Measurements from ENCODE around the gene ME3. TPM values are rescaled to one million over a fixed set of nuclear protein-coding genes. Genes with fewer than 3 reads are reported as not detected.
"Not testable (repeated sequence)": the region's sequence is repeated elsewhere in the genome, so short reads cannot be mapped to it uniquely, and the experiment has no call there.

The ME3 gene
- total RNA-seq, 1 experiment from 2014 or later, result 2.9 TPM

- Histone ChIP-seq H3K4me3 (no peak overlapping the region), H3K27me3 (replicated peaks) (no peaks in the 10 kb centered on the region), H3K36me3 (no peaks in the 10 kb centered on the region), H3K27ac (no peak overlapping the region), H3K4me1 (replicated peaks) (peaks cover 12% of the 10 kb centered on the region), H3K9me3 (replicated peaks) (no peaks in the 10 kb centered on the region)
- DNase-seq (ENCODE audit: low read depth in 1 of 2, low spot score in 2 of 2), result no peak
Observed at GRCh38 chr11:86553265-86553664, 119.2 kb downstream of the ME3 start.

- Histone ChIP-seq H3K36me3 (no peaks in the 10 kb centered on the region), H3K4me1 (replicated peaks) (peaks cover 12% of the 10 kb centered on the region), H3K27me3 (replicated peaks) (no peaks in the 10 kb centered on the region), H3K4me3 (no peak overlapping the region), H3K27ac (peak overlapping the region; percentile 6; the same call in 1 of the 2 replicates), H3K9me3 (replicated peaks) (no peaks in the 10 kb centered on the region)
- DNase-seq (ENCODE audit: low read depth in 1 of 2, low spot score in 2 of 2), result peak; percentile 50 to 51
Observed at GRCh38 chr11:86551288-86552092, 120.9 kb downstream of the ME3 start.

DNA sequence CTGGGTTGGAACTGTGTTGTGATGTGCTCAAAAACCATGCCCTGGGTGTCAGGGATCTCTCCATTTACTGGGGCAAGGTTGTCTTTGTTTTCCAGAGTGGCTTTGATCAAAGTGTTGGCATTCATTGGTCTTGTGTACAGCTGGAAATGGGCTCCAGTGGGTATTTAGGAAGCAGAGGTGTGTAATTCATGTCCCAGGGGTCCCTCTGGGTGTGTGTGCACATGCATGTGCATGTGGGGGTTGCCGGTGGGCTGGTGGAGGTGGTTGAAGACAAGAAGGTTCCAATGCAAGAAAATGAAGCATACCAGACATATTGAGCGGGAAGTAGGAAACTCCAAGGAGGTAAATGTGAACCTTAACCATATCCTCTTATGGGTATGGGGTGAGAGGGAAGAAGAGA is 121.7 kb downstream of the ME3 start:
- no peaks in the 10 kb centered on the region for H3K36me3 ChIP-seq

GRCh38 chr11:86548271-86548917 is 124.0 kb downstream of the ME3 start:
- Histone ChIP-seq H3K4me3 (no peak overlapping the region), H3K36me3 (no peaks in the 10 kb centered on the region), H3K9me3 (replicated peaks) (no peaks in the 10 kb centered on the region), H3K27ac (no peak overlapping the region), H3K27me3 (replicated peaks) (no peaks in the 10 kb centered on the region), H3K4me1 (replicated peaks) (peaks cover 12% of the 10 kb centered on the region)
- no peak for DNase-seq (ENCODE audit: low read depth in 1 of 2, low spot score in 2 of 2)

More for the DNA sequence above, 121.7 kb downstream of the ME3 start:
- H3K27ac ChIP-seq, result no peak overlapping the region
- H3K4me3 ChIP-seq, result no peak overlapping the region
- no peak for DNase-seq (ENCODE audit: low read depth in 1 of 2, low spot score in 2 of 2)
- H3K9me3 ChIP-seq (replicated peaks), result no peaks in the 10 kb centered on the region
- H3K4me1 ChIP-seq (replicated peaks), result peaks cover 12% of the 10 kb centered on the region
- H3K27me3 ChIP-seq (replicated peaks), result no peaks in the 10 kb centered on the region

DNA sequence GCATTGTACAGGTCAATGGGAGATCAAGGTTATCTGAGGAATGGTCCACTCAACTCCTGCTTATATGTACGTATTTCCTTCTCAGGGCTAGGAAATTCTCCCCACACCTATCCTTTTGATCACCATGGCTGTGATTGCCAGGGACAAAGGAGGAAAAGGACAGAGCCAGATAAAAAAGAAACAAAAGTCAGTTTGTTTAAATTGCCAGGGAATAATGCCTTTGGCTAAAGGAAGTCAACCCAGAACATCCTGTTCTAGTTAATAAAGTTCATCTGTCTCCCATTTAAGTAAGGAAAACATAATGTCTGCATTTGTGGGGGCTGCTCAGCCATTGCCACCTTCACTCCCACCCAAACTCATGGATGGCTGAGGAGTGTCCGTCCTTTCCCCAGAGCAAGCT is 124.7 kb downstream of the ME3 start:
- no peaks in the 10 kb centered on the region for H3K9me3 ChIP-seq (replicated peaks)
- peaks cover 12% of the 10 kb centered on the region for H3K4me1 ChIP-seq (replicated peaks)
- no peak overlapping the region for H3K27ac ChIP-seq
- H3K4me3 ChIP-seq, result no peak overlapping the region
- H3K36me3 ChIP-seq, result no peaks in the 10 kb centered on the region
- no peaks in the 10 kb centered on the region for H3K27me3 ChIP-seq (replicated peaks)
- no peak for DNase-seq (ENCODE audit: low read depth in 1 of 2, low spot score in 2 of 2)

DNA sequence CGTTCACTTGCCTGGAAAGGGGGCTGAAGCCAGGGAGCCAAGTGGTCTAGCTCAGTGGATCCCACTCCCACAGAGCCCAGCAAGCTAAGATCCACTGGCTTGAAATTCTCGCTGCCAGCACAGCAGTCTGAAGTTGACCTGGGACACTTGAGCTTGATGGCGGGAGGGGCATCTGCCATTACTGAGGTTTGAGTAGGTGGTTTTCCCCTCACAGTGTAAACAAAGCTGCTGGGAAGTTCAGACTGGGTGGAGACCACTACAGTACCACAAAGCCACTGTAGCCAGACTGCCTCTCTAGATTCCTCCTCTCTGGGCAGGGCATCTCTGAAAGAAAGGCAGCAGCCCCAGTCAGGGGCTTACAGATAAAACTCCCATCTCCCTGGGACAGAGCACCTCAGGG is 131.1 kb downstream of the ME3 start:
- not testable (repeated sequence) for H3K27ac ChIP-seq; H3K27me3 ChIP-seq (replicated peaks); H3K4me1 ChIP-seq (replicated peaks); H3K36me3 ChIP-seq; DNase-seq (ENCODE audit: low read depth in 1 of 2, low spot score in 2 of 2); H3K4me3 ChIP-seq; H3K9me3 ChIP-seq (replicated peaks)

DNA sequence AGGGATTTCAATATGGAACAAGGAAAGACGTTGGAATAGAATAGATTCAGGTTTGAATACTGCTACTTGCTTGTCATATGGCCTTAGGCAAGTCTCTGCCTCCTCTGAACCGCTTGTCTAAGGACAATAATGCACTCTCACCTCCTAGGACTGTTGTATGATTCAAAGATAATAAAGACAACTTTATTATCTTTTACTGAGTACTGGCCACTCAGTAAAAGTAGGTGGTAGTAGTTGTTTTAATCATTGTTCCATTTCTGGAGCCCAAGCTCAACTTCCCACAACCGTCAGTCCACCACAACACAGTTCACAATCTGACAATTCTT is 134.2 kb downstream of the ME3 start:
- no peaks in the 10 kb centered on the region for H3K4me1 ChIP-seq (replicated peaks)
- DNase-seq (ENCODE audit: low read depth in 1 of 2, low spot score in 2 of 2), result no peak

DNA sequence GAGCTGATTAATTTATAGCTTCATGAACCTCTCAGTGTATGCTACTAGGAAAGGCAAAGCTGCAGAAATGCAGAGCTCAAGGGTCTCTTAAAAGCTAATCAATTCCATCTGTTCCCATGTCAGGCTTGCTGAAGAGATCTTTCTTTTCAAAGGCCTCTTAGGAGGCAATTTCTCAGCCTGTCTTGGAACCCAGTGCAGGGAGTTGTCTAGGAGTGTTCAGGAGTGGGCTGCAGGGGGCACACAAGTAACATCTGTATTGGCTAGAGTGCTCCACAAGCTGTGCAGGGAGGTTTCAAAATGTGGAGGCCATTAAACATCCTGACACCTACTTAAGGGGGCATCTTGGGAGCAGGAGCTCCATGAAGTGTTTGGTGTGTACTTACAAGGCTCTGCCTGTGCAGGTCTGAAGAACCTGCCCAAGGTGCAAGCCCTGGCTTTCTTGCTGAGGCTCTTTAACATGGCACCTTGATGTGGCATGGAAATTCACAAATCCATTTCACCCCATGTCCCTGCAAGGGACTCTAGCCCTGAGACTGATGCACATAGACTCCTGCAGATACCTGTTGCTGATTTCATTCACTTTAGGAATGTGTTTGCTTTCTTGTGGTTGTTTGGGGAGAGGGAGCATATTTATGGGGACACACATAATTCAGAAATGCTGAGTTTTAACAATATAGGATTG is 134.7 kb downstream of the ME3 start:
- Histone ChIP-seq H3K27ac (no peak overlapping the region), H3K4me3 (no peak overlapping the region), H3K36me3 (no peaks in the 10 kb centered on the region), H3K9me3 (replicated peaks) (no peaks in the 10 kb centered on the region), H3K27me3 (replicated peaks) (no peaks in the 10 kb centered on the region), H3K4me1 (replicated peaks) (no peaks in the 10 kb centered on the region)
- DNase-seq (ENCODE audit: low read depth in 1 of 2, low spot score in 2 of 2), result no peak

More for the DNA sequence above, 134.2 kb downstream of the ME3 start:
- H3K36me3 ChIP-seq, result no peaks in the 10 kb centered on the region
- no peaks in the 10 kb centered on the region for H3K27me3 ChIP-seq (replicated peaks)
- H3K27ac ChIP-seq, result no peak overlapping the region
- no peaks in the 10 kb centered on the region for H3K9me3 ChIP-seq (replicated peaks)
- H3K4me3 ChIP-seq, result no peak overlapping the region

GRCh38 chr11:86535773-86536172 is 136.6 kb downstream of the ME3 start:
- H3K36me3 ChIP-seq, result no peaks in the 10 kb centered on the region
- H3K27ac ChIP-seq, result no peak overlapping the region
- DNase-seq (ENCODE audit: low read depth in 1 of 2, low spot score in 2 of 2), result no peak
- no peaks in the 10 kb centered on the region for H3K9me3 ChIP-seq (replicated peaks)
- no peak overlapping the region for H3K4me3 ChIP-seq
- H3K27me3 ChIP-seq (replicated peaks), result no peaks in the 10 kb centered on the region
- no peaks in the 10 kb centered on the region for H3K4me1 ChIP-seq (replicated peaks)

- H3K9me3 ChIP-seq (replicated peaks), result no peaks in the 10 kb centered on the region
- H3K27me3 ChIP-seq (replicated peaks), result no peaks in the 10 kb centered on the region
- peak overlapping the region; percentile 93 for H3K27ac ChIP-seq
- peak; percentile 39 to 61 for DNase-seq (ENCODE audit: low read depth in 1 of 2, low spot score in 2 of 2)
- peaks cover 28% of the 10 kb centered on the region for H3K4me1 ChIP-seq (replicated peaks)
- H3K4me3 ChIP-seq, result no peak overlapping the region
- H3K36me3 ChIP-seq, result no peaks in the 10 kb centered on the region
Observed at GRCh38 chr11:86524620-86525352, 147.6 kb downstream of the ME3 start.

GRCh38 chr11:86523738-86524619 is 148.4 kb downstream of the ME3 start:
- Histone ChIP-seq H3K4me3 (no peak overlapping the region), H3K9me3 (replicated peaks) (no peaks in the 10 kb centered on the region), H3K27me3 (replicated peaks) (no peaks in the 10 kb centered on the region), H3K4me1 (replicated peaks) (peaks cover 36% of the 10 kb centered on the region), H3K36me3 (no peaks in the 10 kb centered on the region), H3K27ac (peak overlapping the region; percentile 93)
- DNase-seq (ENCODE audit: low read depth in 1 of 2, low spot score in 2 of 2), result peak; percentile 75 to 93

DNA sequence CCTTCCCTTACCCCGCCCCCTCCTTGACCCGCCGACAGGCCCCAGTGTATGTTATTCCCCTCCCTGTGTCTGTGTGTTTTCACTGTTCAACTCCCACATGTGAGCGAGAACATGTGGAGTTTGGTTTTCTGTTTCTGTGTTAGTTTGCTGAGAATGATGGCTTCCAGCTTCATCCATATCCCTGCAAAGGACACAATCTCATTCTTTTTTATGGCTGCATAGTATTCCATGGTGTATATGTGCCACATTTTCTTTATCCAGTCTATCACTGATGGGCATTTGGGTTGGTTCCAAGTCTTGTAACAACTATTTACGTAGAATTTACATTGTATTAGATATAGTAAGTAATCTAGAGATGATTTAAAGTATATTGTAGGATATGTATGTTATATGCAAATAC is 149.9 kb downstream of the ME3 start:
- H3K36me3 ChIP-seq, result not testable (repeated sequence)

More for the DNA sequence above, 149.9 kb downstream of the ME3 start:
- not testable (repeated sequence) for H3K4me3 ChIP-seq; H3K27me3 ChIP-seq (replicated peaks); H3K27ac ChIP-seq; DNase-seq (ENCODE audit: low read depth in 1 of 2, low spot score in 2 of 2); H3K9me3 ChIP-seq (replicated peaks)
- H3K4me1 ChIP-seq (replicated peaks), result peaks cover 43% of the 10 kb centered on the region
